ENCODE data around the gene IL1RN. TPM values are rescaled to one million over a fixed set of nuclear protein-coding genes. Genes with fewer than 3 reads are reported as not detected.

Gene IL1RN
- total and polyA plus RNA-seq, 2 of the 8 experiments (the other 6 are each of a cell fraction or from before 2014, with no cell fraction given), result not detected

DNA sequence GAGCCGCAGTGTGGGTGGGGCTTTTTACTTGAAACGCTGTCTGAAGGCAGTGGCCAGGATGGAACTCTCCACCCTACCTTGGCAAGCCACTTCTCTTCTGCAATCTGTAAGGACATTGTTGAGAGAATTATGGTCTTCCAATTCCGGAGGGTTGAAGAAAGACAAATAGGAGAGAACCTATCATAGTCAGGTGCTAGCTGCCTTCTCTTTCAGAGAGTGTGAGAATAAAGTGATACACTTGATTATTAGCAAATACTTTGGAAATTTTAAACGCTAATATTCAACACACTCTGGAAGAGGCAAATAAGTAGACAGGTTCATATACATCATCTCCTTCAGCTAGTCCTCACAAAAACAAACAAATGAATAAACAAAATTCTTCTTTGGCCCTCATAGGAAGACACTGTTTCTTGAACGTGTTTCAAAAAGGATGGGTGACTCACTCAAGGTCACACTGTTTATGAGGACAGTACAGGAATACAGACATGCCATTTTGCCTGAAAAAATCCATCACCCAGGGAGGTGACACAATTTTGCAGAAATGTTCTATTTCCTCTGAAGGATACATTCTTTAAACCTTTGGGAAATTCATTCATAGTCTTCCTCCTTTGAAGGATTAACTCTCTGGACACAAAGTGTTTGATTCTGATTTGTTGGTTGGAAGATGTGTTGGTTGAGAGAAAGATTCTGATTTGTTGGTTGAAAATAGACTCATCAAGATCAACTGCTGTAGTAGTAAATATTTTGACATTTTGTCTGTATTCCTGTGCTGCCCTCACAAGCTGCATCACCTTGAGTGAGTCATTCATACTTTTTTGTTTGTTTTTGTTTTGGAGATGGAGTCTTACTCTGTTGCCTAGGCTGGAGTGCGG lies 2.2 kb upstream of the IL1RN start:
- no peaks in the 10 kb centered on the region for H3K23me2 ChIP-seq (ENCODE audit: low read depth, low read length)
- CTCF ChIA-PET (ENCODE audit: partially characterized antibody), result interaction anchor here (1.1 to 1.7 kb wide), 6 partner anchors 9 to 45 kb away, joined by 3 to 9 read pairs (median 4); no protein-coding TSS in a partner anchor
- no peak for TF ChIP-seq YY1 (IDR thresholded peaks at IDR 0.05; ENCODE audit: low read depth, low read length)
- TF ChIP-seq SIRT6 (IDR thresholded peaks at IDR 0.05; ENCODE audit: low read length), result no peak
- no peak for TF ChIP-seq PHF8 (conservative IDR thresholded peaks at IDR 0.05; ENCODE audit: low read depth, low read length)
- no peak for TF ChIP-seq FOSL1 (IDR thresholded peaks at IDR 0.05; ENCODE audit: insufficient read depth, low read depth, low read length)
- no peak for TF ChIP-seq TBP (IDR thresholded peaks at IDR 0.05; ENCODE audit: low read depth, low read length)
- no peak for TF ChIP-seq SP4 (IDR thresholded peaks at IDR 0.05; ENCODE audit: low read length)
- TF ChIP-seq JUN (IDR thresholded peaks at IDR 0.05; ENCODE audit: low read depth, low read length), result no peak
- no peak for TF ChIP-seq CEBPB (IDR thresholded peaks at IDR 0.05; ENCODE audit: low read depth, low read length)
- no peak for TF ChIP-seq MAX (IDR thresholded peaks at IDR 0.05)
- no peak for TF ChIP-seq RNF2 (IDR thresholded peaks at IDR 0.05; ENCODE audit: borderline replicate concordance, low read depth, low read length, missing control alignments, poor library complexity, severe bottlenecking)
- no peak for TF ChIP-seq JUND (IDR thresholded peaks at IDR 0.05; ENCODE audit: low read length)
- no peak for TF ChIP-seq CBX8 (IDR thresholded peaks at IDR 0.05; ENCODE audit: borderline replicate concordance, low read depth, low read length)
- no peak for TF ChIP-seq BRCA1 (IDR thresholded peaks at IDR 0.05; ENCODE audit: low read depth, low read length)

More for the DNA sequence above, 2.2 kb upstream of the IL1RN start:
- Histone ChIP-seq H3K79me1 (ENCODE audit: low read depth, low read length) (no peaks in the 10 kb centered on the region), H2BK15ac (ENCODE audit: low read length) (no peak overlapping the region), H3K9ac (replicated peaks in 1 of 4; ENCODE audit: extremely low read depth in 1 of 4, low read depth in 3 of 4, low read length in 3 of 4) (no peak overlapping the region), H4K91ac (replicated peaks; ENCODE audit: insufficient read length, low read length) (no peak overlapping the region), H3K23ac (ENCODE audit: insufficient read length) (no peak overlapping the region), H3K27me3 (replicated peaks in 1 of 4; ENCODE audit: control insufficient read depth in 3 of 4, extremely low read depth in 1 of 4, insufficient read depth in 3 of 4, low read length in 3 of 4) (no peaks in the 10 kb centered on the region), H2BK12ac (ENCODE audit: low read depth, low read length) (no peak overlapping the region), H3K4me2 (ENCODE audit: insufficient read depth in 1 of 2, low read depth in 2 of 2, low read length in 2 of 2) (no peak overlapping the region), H3K4ac (replicated peaks; ENCODE audit: insufficient read length, low read depth, low read length) (no peak overlapping the region), H3K27ac (ENCODE audit: low read depth, low read length) (no peak overlapping the region), H4K20me1 (replicated peaks in 1 of 2; ENCODE audit: control insufficient read depth in 1 of 2, insufficient read depth in 2 of 2, low read length in 2 of 2) (peaks cover 0 to 2% of the 10 kb centered on the region in 2 experiments), H3K4me3 (ENCODE audit: extremely low read depth in 1 of 4, insufficient read depth in 2 of 4, low read depth in 3 of 4, low read length in 4 of 4) (no peak overlapping the region), H3K36me3 (ENCODE audit: control insufficient read depth in 2 of 4, insufficient read depth in 4 of 4, low read length in 3 of 4) (no peaks in the 10 kb centered on the region), H2BK20ac (ENCODE audit: low read length) (no peak overlapping the region), H2BK120ac (replicated peaks; ENCODE audit: low read depth, low read length) (no peak overlapping the region), H4K8ac (ENCODE audit: extremely low read depth, insufficient read depth, low read length) (no peak overlapping the region), H3K56ac (replicated peaks; ENCODE audit: insufficient read length, low read depth, low read length) (no peak overlapping the region), H2BK5ac (ENCODE audit: low read depth, low read length) (no peak overlapping the region), H2AK5ac (ENCODE audit: low read depth, low read length) (no peak overlapping the region), H4K5ac (ENCODE audit: insufficient read length, low read depth, low read length) (no peak overlapping the region), H3K79me2 (ENCODE audit: control insufficient read depth in 1 of 2, insufficient read depth in 2 of 2, low read length in 2 of 2) (no peaks in the 10 kb centered on the region), H3K14ac (ENCODE audit: insufficient read length) (no peak overlapping the region), H3K18ac (ENCODE audit: extremely low read depth, low read length) (no peak overlapping the region), H2AFZ (ENCODE audit: low read length) (no peak overlapping the region), H3K9me3 (ENCODE audit: insufficient read depth in 2 of 2, low read depth in 1 of 2, low read length in 1 of 2) (no peaks in the 10 kb centered on the region), H3K4me1 (replicated peaks in 1 of 4; ENCODE audit: control insufficient read depth in 3 of 4, insufficient read depth in 4 of 4, low read length in 3 of 4) (no peaks in the 10 kb centered on the region)
- POLR2A ChIA-PET (ENCODE audit: partially characterized antibody), result no interaction called here
- 91% methylated on average over 6 of the region's 6 CpGs; no CpG with 5 or more reads in 1 of the 2 experiments for WGBS, 2 experiments (ENCODE audit: extremely low coverage in 1 of 2, insufficient coverage in 1 of 2, insufficient read length in 1 of 2, insufficient replicate concordance in 2 of 2, low coverage in 1 of 2, low lambda C conversion rate in 2 of 2, missing lambda C conversion rate in 1 of 2)
- no peak for FAIRE-seq
- no peak for DNase-seq (ENCODE audit: low read depth in 1 of 2, low spot score in 2 of 2)

All from H1 (cell line).